Heart right ventricle (tissue), 16 donors: ENCODE results near the gene ROBO1. TPM values are rescaled to one million over a fixed set of nuclear protein-coding genes. Genes with fewer than 3 reads are reported as not detected.

Experiments used
- ATAC-seq, 8 donors: fragments of 200-7000 bp; cut with Tn5 transposase; one replicate each; pipeline ENCODE4 v1.9.1; 2020; ENCODE audit warnings: mild to moderate bottlenecking in 8 of 8, moderate library complexity in 8 of 8, moderate number of reproducible peaks in 1 of 8
- DNase-seq, 2 donors: peaks; one replicate each; pipeline ENCODE4 v3.0.0-alpha.2; 2020
- H3K27ac ChIP-seq, 10 donors: fragments of 200-600 bp; sonication (generic) in 2 of 10; one replicate each; pipeline versions ENCODE4 v1.5.0 to v1.8.0; 2020 to 2022; ENCODE audit warnings: mild to moderate bottlenecking in 3 of 10
- H3K27me3 ChIP-seq, 7 donors: fragments of 200-600 bp; one replicate each; pipeline ENCODE4 v1.8.0; 2021 to 2022; ENCODE audit warnings: mild to moderate bottlenecking in 2 of 7
- H3K36me3 ChIP-seq, 9 donors: fragments of 200-600 bp; sonication (generic) in 1 of 9; one replicate each; pipeline versions ENCODE4 v1.5.0 to v1.8.0; 2020 to 2022; ENCODE audit warnings: mild to moderate bottlenecking in 2 of 9
- H3K4me1 ChIP-seq, 9 donors: fragments of 200-600 bp; sonication (generic) in 1 of 9; one replicate each; pipeline versions ENCODE4 v1.5.0 to v1.8.0; 2020 to 2022; ENCODE audit warnings: mild to moderate bottlenecking in 4 of 9
- H3K4me3 ChIP-seq, 10 donors: fragments of 200-600 bp; sonication (generic) in 2 of 10; one replicate each; pipeline versions ENCODE4 v1.5.0 to v1.8.0; 2020 to 2022; ENCODE audit warnings: mild to moderate bottlenecking in 7 of 10, moderate library complexity in 2 of 10
- H3K9me3 ChIP-seq, 11 donors: fragments of 200-600 bp in 10 of 11; sonication (generic) in 2 of 11; one replicate each; pipeline versions ENCODE4 v1.5.0 to v1.8.0; 2013 to 2022; ENCODE audit warnings: mild to moderate bottlenecking in 2 of 11, control low read depth in 1 of 11, moderate library complexity in 1 of 11
- CTCF ChIP-seq, 9 donors: fragments of 200-600 bp; sonication (generic) in 2 of 9; IDR thresholded peaks; one replicate each; pipeline versions ENCODE4 v1.5.0 to v1.8.0; 2021 to 2022; ENCODE audit warnings: antibody characterized with exemption in 9 of 9, mild to moderate bottlenecking in 5 of 9, moderate library complexity in 1 of 9
- WGBS, 2 donors: extraction: QIAGEN DNeasy Blood & Tissue Kit; methylation state at CpG; one replicate each; pipeline ENCODE4 v1.1.7; 2013; ENCODE audit warnings: inconsistent platforms in 1 of 2; 5-methylcytosine and 5-hydroxymethylcytosine counted together
- intact Hi-C, 10 donors: fragments of 100-400 bp; cut with DNase I; formaldehyde crosslinking; loops; one replicate each; pipeline versions ENCODE4 v1.11.1 to v1.14.2; 2022
- polyA plus RNA-seq, 2 donors: library from polyadenylated mRNA; stranded (reverse); fragments of 200-250 nt; gene quantifications; one replicate each; pipeline ENCODE4 v1.2.3, GENCODE V29; 2013
- total RNA-seq, 10 donors: library from RNA; stranded (reverse); fragmentation: NEBNext Ultra II Directional in 3 of 10; extraction: Animal tissue kit (Norgen Biotek cat#: 25700) in 3 of 10; gene quantifications; one replicate each; pipeline versions ENCODE4 v1.2.1 to v1.2.4, GENCODE V29; 2021 to 2023
- donor health status: Arrhythmogenic right ventricular cardiomyopathy.
- donor health status: ischemic (EF 13 %, LVEDD 7.1; RV severe dilation, severe dysfunction).
- donor health status: healthy with polysubstance abuse.
- donor health status: DM: no; HTN: yes; CAD: no.
- donor health status: DM: no; HTN: no; CAD: no.
- donor health status: ischemic (EF 25% LVEDD 6.9; RV normal size, moderate dysfunction).
- donor health status: ischemic (EF 25% LVEDD 5.7; RV mildly dilated, moderate dysfunction).
- donor health status: healthy.
- donor health status: DM: yes; HTN: yes; CAD: no.
- donor health status: Ischemic cardiomyopathy.
- donor health status: ischemic (EF 35%, LVEDD 5.7; RV mildly dilated, moderate dysfunction).
- donor health status: nonischemic (EF 11% LVEDD 7.7; RV severe dilation, severe dysfunction).
- donor health status: DM: yes; HTN: yes; CAD: no.
- donor health status: PGD.
- donor health status: ischemic (EF 29% LVEDD 5.4; RV normal size, mild dysfunction).
- donor health status: nonischemic (EF 23%, LVEDD 6.1; RV moderate dilation, normal function).

Gene ROBO1
- total and polyA plus RNA-seq, 12 donors = 2.8 to 13.9 (median 5.6) TPM

GRCh38 chr3:79491029-79491641 is 276.7 kb downstream of the ROBO1 start:
- no peak for ATAC-seq
- Histone ChIP-seq H3K27me3 (no peaks in the 10 kb centered on the region), H3K9me3 (peaks cover 0 to 10% (median 0%) of the 10 kb centered on the region in 11 donors), H3K4me1 (no peaks in the 10 kb centered on the region), H3K36me3 (no peaks in the 10 kb centered on the region), H3K4me3 (no peak overlapping the region), H3K27ac (no peak overlapping the region)
- intact Hi-C loops = loop anchor here in 3 of 10 donors (10.0 kb wide), 1 partner anchor 836 kb away; no protein-coding TSS in a partner anchor
- TF ChIP-seq CTCF (IDR thresholded peaks at IDR 0.05) = no peak
- no peak for DNase-seq
- 42 to 44% methylated on average over 4 of the region's 4 CpGs for WGBS, 2 donors

- ATAC-seq (peak in 3 of 8 donors; percentile 38 to 62 (median 58)), DNase-seq (peak; percentile 13 to 36)
- no peak for TF ChIP-seq CTCF (IDR thresholded peaks at IDR 0.05)
- Histone ChIP-seq H3K36me3 (no peaks in the 10 kb centered on the region), H3K27ac (no peak overlapping the region), H3K4me1 (no peaks in the 10 kb centered on the region), H3K4me3 (no peak overlapping the region), H3K27me3 (no peaks in the 10 kb centered on the region), H3K9me3 (peaks cover 0 to 10% (median 0%) of the 10 kb centered on the region in 11 donors)
- intact Hi-C loops = loop anchor here in 3 of 10 donors (10.0 kb wide), 1 partner anchor 836 kb away; no protein-coding TSS in a partner anchor
- WGBS, 2 donors = 43 to 50% methylated on average over 8 of the region's 8 CpGs
Measured at GRCh38 chr3:79490165-79491028, 277.4 kb downstream of the ROBO1 start.

DNA sequence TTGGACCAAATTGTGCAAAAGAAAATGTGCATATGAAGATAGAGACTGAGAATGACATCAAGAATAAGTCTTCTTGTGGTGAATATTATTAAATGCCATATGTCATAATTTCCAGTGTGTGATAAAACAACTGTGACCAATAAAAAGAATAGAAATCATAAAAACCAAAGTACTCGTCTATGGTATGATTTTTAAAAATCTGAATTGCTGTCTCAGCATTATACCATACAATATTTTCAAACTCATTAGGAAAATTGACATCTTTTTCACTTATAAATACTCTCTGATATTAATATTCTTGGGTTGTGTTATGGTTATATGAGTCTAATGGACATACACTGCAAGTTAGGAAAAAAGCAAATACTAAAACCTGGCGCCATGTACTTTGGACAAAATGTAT is 279.4 kb downstream of the ROBO1 start:
- 86 to 93% methylated on average over 2 of the region's 2 CpGs for WGBS, 2 donors
- TF ChIP-seq CTCF (IDR thresholded peaks at IDR 0.05) = no peak
- ATAC-seq (no peak), DNase-seq (no peak)
- Histone ChIP-seq H3K4me3 (no peak overlapping the region), H3K9me3 (peaks cover 0 to 2% (median 0%) of the 10 kb centered on the region in 11 donors), H3K4me1 (no peaks in the 10 kb centered on the region), H3K27ac (no peak overlapping the region), H3K36me3 (no peaks in the 10 kb centered on the region), H3K27me3 (no peaks in the 10 kb centered on the region)
- intact Hi-C loops = no loop called here

DNA sequence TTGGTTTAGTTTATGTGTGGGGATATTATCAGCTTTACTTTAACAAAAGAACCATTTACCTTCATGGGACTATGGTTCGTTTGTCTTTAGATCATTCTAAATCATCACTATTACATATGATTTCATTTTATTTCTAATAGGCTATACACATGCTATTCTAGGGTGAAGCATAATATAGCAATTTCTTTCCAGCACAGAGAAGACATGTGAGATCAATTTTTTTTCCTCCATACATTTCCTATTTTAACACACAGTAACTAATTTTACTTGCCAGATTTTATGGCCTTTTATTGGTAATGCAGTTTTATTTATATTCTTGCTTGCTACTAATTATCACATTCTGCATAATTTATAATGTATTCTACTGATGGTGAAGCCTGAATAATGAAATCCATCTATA is 287.1 kb downstream of the ROBO1 start:
- Histone ChIP-seq H3K36me3 (no peaks in the 10 kb centered on the region), H3K27me3 (no peaks in the 10 kb centered on the region), H3K27ac (no peak overlapping the region), H3K4me3 (no peak overlapping the region), H3K4me1 (no peaks in the 10 kb centered on the region), H3K9me3 (peaks cover 0 to 2% (median 0%) of the 10 kb centered on the region in 11 donors)
- intact Hi-C loops = no loop called here
- TF ChIP-seq CTCF (IDR thresholded peaks at IDR 0.05) = no peak
- DNase-seq = no peak
- 66 to 73% methylated on average over 1 of the region's 1 CpG for WGBS, 2 donors
- no peak for ATAC-seq
